Measurements from ENCODE around the gene MAL.

Gene MAL

DNA sequence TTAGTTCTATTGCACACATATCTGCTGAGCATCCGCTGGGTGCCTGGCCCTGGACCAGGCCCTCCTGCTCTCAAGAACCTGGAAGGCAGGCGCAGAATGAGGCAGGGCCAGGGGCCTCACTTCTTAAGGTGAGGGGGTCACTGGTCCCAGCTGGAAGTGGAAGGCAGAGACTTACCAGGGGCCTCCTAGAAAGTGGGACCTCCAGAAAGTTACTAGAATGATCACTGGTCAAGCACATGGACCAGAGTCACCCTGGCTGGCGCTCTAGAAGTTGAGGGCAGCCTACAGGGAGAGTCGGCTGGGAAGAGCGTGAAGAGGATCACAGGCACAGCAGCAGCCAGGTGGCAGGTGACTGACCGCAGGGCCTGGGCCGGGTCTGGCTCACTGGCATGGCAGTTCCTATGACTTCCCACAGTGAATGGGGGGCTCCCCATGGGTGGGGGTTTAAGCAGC lies 26.1 kb upstream of the MAL start:
- H3K9ac ChIP-seq (ENCODE audit: low read depth, low read length), result no peak overlapping the region
- H3K4me1 ChIP-seq (ENCODE audit: control insufficient read depth, insufficient read depth, low read length), result no peaks in the 10 kb centered on the region
- no peak overlapping the region for H3K4me3 ChIP-seq (ENCODE audit: low read depth, low read length)
- peaks cover 15% of the 10 kb centered on the region for H3K27me3 ChIP-seq (ENCODE audit: control insufficient read depth, insufficient read depth, low read length)
- H3K9me3 ChIP-seq (ENCODE audit: control insufficient read depth, insufficient read depth, low read length), result no peaks in the 10 kb centered on the region
- H3K36me3 ChIP-seq (ENCODE audit: control insufficient read depth, insufficient read depth, low read length), result no peaks in the 10 kb centered on the region

DNA sequence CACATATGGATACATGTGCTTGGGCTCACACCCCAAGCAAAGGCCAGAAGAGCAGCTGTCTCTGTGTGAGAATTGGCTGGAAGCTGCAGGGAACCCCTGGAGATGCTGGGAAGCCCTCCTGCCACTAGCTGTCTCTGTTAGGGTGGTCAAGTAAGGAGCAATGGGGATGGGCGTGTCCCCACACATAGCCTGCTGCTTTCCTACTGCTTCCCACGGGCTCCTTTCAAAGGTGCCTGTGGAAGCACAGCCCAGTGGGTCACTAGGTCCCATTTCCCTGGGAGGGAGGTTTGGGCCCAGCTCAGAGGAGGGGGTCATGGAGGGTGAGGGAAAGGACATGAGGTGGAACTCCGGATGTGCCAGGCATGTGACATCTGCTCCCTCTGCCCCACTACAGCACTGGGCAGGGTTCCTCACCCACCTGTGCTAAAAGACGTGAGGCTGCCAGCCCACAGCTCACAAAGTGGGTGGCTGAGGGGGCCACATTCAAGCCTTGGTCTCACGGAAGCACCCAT lies 24.4 kb upstream of the MAL start:
- Histone ChIP-seq H3K4me3 (ENCODE audit: low read depth, low read length) (no peak overlapping the region), H3K27me3 (ENCODE audit: control insufficient read depth, insufficient read depth, low read length) (peaks cover 15% of the 10 kb centered on the region), H3K4me1 (ENCODE audit: control insufficient read depth, insufficient read depth, low read length) (peaks cover 3% of the 10 kb centered on the region), H3K36me3 (ENCODE audit: control insufficient read depth, insufficient read depth, low read length) (no peaks in the 10 kb centered on the region), H3K9ac (ENCODE audit: low read depth, low read length) (no peak overlapping the region), H3K9me3 (ENCODE audit: control insufficient read depth, insufficient read depth, low read length) (no peaks in the 10 kb centered on the region)

- H3K4me1 ChIP-seq (ENCODE audit: control insufficient read depth, insufficient read depth, low read length), result peaks cover 3% of the 10 kb centered on the region
- H3K27me3 ChIP-seq (ENCODE audit: control insufficient read depth, insufficient read depth, low read length), result peaks cover 15% of the 10 kb centered on the region
- H3K9ac ChIP-seq (ENCODE audit: low read depth, low read length), result no peak overlapping the region
- no peaks in the 10 kb centered on the region for H3K9me3 ChIP-seq (ENCODE audit: control insufficient read depth, insufficient read depth, low read length)
- no peaks in the 10 kb centered on the region for H3K36me3 ChIP-seq (ENCODE audit: control insufficient read depth, insufficient read depth, low read length)
- no peak overlapping the region for H3K4me3 ChIP-seq (ENCODE audit: low read depth, low read length)
These were observed 23.8 kb upstream of the MAL start for GRCh38 chr2:95001701-95002100.

DNA sequence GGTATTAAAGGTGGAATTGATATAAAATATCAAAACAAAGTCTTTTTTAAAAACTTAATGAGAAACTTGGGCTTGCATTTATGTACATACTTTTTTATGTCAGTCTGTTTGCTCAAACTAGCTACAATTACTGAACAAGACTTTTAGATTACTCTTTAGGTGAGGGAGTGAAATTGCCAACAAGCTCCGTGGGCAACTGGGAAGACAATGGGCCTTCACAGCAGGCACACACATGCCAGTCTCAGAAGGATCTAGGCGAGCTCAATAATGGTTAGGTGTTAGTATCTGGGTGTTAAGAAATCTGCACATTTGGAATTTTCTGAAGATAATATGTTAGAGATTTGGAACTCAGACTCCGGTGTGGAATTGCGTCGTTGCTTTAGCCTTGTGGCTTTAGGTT lies 23.0 kb upstream of the MAL start:
- peaks cover 3% of the 10 kb centered on the region for H3K4me1 ChIP-seq (ENCODE audit: control insufficient read depth, insufficient read depth, low read length)
- H3K9me3 ChIP-seq (ENCODE audit: control insufficient read depth, insufficient read depth, low read length), result no peaks in the 10 kb centered on the region
- no peaks in the 10 kb centered on the region for H3K36me3 ChIP-seq (ENCODE audit: control insufficient read depth, insufficient read depth, low read length)
- H3K9ac ChIP-seq (ENCODE audit: low read depth, low read length), result no peak overlapping the region
- H3K27me3 ChIP-seq (ENCODE audit: control insufficient read depth, insufficient read depth, low read length), result peaks cover 13% of the 10 kb centered on the region
- H3K4me3 ChIP-seq (ENCODE audit: low read depth, low read length), result no peak overlapping the region

DNA sequence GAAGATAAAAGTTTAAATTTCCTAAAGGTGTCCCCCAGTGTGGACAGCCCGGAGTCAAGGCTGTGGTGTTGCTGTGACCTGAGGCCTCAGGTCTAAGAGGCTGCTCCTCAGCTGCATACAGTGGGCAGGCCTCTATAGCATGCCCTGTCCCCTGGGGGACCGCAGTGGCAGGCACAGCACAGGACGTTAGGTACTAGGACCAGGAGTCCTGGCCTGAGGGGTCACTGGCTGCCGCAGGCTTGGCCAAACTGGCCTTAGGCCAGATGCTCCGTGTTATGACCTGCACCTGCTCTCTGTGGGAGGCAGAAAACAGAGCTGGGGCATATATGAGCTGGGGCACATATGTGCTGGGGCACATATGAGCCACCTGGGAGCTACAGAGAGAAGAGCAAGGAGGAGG lies 21.2 kb upstream of the MAL start:
- Histone ChIP-seq H3K36me3 (ENCODE audit: control insufficient read depth, insufficient read depth, low read length) (no peaks in the 10 kb centered on the region), H3K9ac (ENCODE audit: low read depth, low read length) (no peak overlapping the region), H3K4me1 (ENCODE audit: control insufficient read depth, insufficient read depth, low read length) (peaks cover 3% of the 10 kb centered on the region), H3K27me3 (ENCODE audit: control insufficient read depth, insufficient read depth, low read length) (peaks cover under 1% of the 10 kb centered on the region), H3K9me3 (ENCODE audit: control insufficient read depth, insufficient read depth, low read length) (no peaks in the 10 kb centered on the region), H3K4me3 (ENCODE audit: low read depth, low read length) (no peak overlapping the region)

GRCh38 chr2:95004711-95005110 lies 20.8 kb upstream of the MAL start:
- Histone ChIP-seq H3K4me3 (ENCODE audit: low read depth, low read length) (no peak overlapping the region), H3K36me3 (ENCODE audit: control insufficient read depth, insufficient read depth, low read length) (no peaks in the 10 kb centered on the region), H3K9me3 (ENCODE audit: control insufficient read depth, insufficient read depth, low read length) (no peaks in the 10 kb centered on the region), H3K27me3 (ENCODE audit: control insufficient read depth, insufficient read depth, low read length) (no peaks in the 10 kb centered on the region), H3K4me1 (ENCODE audit: control insufficient read depth, insufficient read depth, low read length) (peaks cover 3% of the 10 kb centered on the region), H3K9ac (ENCODE audit: low read depth, low read length) (no peak overlapping the region)

DNA sequence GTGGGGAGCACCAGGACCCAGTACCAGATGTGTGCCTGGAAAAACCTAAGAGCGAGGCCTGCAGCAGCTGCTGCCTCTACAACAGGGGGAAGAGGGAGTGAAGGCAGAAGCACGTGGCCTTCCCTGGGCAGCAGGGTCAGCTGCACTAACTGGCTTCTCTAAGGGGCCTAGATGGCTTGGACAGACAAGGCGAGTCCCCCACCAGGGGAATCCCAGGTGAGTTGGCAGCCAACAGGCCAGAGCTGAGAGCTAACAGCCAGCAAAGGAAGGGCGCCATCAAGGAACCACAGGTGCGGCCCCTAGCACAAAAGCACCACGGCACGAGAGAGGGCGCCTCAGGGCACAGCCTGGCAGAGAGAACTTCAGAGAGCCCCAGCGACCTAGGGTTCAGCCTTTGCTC lies 19.8 kb upstream of the MAL start:
- H3K4me1 ChIP-seq (ENCODE audit: control insufficient read depth, insufficient read depth, low read length), result peaks cover 3% of the 10 kb centered on the region
- no peaks in the 10 kb centered on the region for H3K27me3 ChIP-seq (ENCODE audit: control insufficient read depth, insufficient read depth, low read length)
- no peak overlapping the region for H3K4me3 ChIP-seq (ENCODE audit: low read depth, low read length)
- no peaks in the 10 kb centered on the region for H3K9me3 ChIP-seq (ENCODE audit: control insufficient read depth, insufficient read depth, low read length)
- no peaks in the 10 kb centered on the region for H3K36me3 ChIP-seq (ENCODE audit: control insufficient read depth, insufficient read depth, low read length)
- H3K9ac ChIP-seq (ENCODE audit: low read depth, low read length), result no peak overlapping the region

- H3K9ac ChIP-seq (ENCODE audit: low read depth, low read length), result no peak overlapping the region
- no peaks in the 10 kb centered on the region for H3K9me3 ChIP-seq (ENCODE audit: control insufficient read depth, insufficient read depth, low read length)
- no peaks in the 10 kb centered on the region for H3K27me3 ChIP-seq (ENCODE audit: control insufficient read depth, insufficient read depth, low read length)
- no peak overlapping the region for H3K4me3 ChIP-seq (ENCODE audit: low read depth, low read length)
- no peaks in the 10 kb centered on the region for H3K36me3 ChIP-seq (ENCODE audit: control insufficient read depth, insufficient read depth, low read length)
- peaks cover 3% of the 10 kb centered on the region for H3K4me1 ChIP-seq (ENCODE audit: control insufficient read depth, insufficient read depth, low read length)
These were observed 18.9 kb upstream of the MAL start for GRCh38 chr2:95006588-95006987.

DNA sequence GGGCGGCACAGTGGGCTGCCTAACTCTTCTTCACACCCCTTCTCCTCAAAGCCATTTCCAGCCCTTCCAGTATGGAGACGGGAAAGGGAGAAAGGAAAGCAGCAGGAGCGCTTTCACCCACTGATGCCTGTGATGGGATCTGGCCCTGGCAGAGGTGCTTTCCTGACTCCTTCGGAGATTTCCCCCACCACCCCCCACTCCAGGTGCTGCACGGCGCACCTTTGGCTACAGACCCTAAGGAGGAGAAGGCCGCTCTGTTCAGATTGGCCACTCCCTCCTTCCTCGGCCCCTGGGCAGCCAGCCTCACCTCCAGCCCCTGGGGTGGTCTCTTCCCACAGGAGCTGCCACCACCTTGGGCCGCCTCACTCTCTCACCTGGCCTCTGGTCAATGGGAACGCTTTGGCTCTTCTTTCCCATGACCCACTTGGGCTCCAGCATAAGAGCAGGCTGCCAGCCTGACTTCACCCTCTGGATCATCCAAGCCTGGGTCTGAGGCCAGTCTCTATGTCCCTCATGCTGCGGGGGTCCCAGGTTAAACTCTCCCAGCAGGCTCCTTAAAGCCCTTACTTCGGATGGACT lies 18.4 kb upstream of the MAL start:
- Histone ChIP-seq H3K4me3 (ENCODE audit: low read depth, low read length) (no peak overlapping the region), H3K36me3 (ENCODE audit: control insufficient read depth, insufficient read depth, low read length) (no peaks in the 10 kb centered on the region), H3K27me3 (ENCODE audit: control insufficient read depth, insufficient read depth, low read length) (no peaks in the 10 kb centered on the region), H3K9me3 (ENCODE audit: control insufficient read depth, insufficient read depth, low read length) (no peaks in the 10 kb centered on the region), H3K9ac (ENCODE audit: low read depth, low read length) (no peak overlapping the region), H3K4me1 (ENCODE audit: control insufficient read depth, insufficient read depth, low read length) (peaks cover 3% of the 10 kb centered on the region)

DNA sequence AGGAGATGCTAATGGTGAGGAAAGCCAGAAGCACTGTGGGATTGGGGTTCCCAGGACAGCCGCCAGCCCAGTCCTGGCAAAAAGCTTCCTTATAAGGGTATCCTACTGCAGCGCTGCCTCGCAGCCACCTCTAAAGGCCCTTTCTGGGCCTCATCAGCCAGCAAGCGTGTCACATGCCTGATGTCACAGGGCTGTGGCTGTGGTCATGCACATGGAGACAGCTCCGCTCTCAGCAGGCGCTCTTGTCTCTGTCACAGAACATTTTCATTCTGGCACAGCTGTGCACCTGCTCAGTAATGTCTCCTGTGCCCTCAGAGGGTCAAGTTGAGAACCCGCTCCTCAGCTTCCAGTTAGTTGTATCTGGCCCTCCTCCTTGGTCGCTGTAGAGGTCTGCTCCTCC lies 17.7 kb upstream of the MAL start:
- Histone ChIP-seq H3K9me3 (ENCODE audit: control insufficient read depth, insufficient read depth, low read length) (no peaks in the 10 kb centered on the region), H3K27me3 (ENCODE audit: control insufficient read depth, insufficient read depth, low read length) (no peaks in the 10 kb centered on the region), H3K36me3 (ENCODE audit: control insufficient read depth, insufficient read depth, low read length) (no peaks in the 10 kb centered on the region), H3K4me1 (ENCODE audit: control insufficient read depth, insufficient read depth, low read length) (peaks cover 3% of the 10 kb centered on the region), H3K4me3 (ENCODE audit: low read depth, low read length) (no peak overlapping the region), H3K9ac (ENCODE audit: low read depth, low read length) (no peak overlapping the region)

GRCh38 chr2:95008306-95008705 lies 17.2 kb upstream of the MAL start:
- Histone ChIP-seq H3K4me1 (ENCODE audit: control insufficient read depth, insufficient read depth, low read length) (peaks cover 3% of the 10 kb centered on the region), H3K9ac (ENCODE audit: low read depth, low read length) (no peak overlapping the region), H3K9me3 (ENCODE audit: control insufficient read depth, insufficient read depth, low read length) (no peaks in the 10 kb centered on the region), H3K36me3 (ENCODE audit: control insufficient read depth, insufficient read depth, low read length) (no peaks in the 10 kb centered on the region), H3K27me3 (ENCODE audit: control insufficient read depth, insufficient read depth, low read length) (no peaks in the 10 kb centered on the region), H3K4me3 (ENCODE audit: low read depth, low read length) (no peak overlapping the region)

DNA sequence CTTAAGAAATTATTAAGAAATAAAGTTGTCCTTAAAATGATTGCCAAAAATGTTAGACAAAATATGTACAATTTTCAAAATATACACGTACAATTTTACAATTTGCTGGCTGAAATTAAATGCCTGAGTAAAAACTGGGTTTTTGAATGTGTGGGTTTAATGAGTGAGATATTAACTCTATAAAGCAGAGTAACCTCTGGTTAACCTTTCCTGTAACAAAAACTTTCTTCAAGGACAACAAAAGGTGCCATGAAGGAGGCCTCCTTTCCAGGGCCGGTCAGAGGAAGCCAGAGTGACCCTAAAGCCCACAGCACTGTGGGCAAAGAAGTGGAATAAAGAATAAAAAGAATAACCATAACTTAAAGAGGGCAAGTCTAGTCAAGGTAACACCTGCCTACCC lies 16.5 kb upstream of the MAL start:
- H3K4me3 ChIP-seq (ENCODE audit: low read depth, low read length), result no peak overlapping the region
- H3K9ac ChIP-seq (ENCODE audit: low read depth, low read length), result no peak overlapping the region
- peaks cover 3% of the 10 kb centered on the region for H3K4me1 ChIP-seq (ENCODE audit: control insufficient read depth, insufficient read depth, low read length)
- H3K27me3 ChIP-seq (ENCODE audit: control insufficient read depth, insufficient read depth, low read length), result no peaks in the 10 kb centered on the region
- H3K36me3 ChIP-seq (ENCODE audit: control insufficient read depth, insufficient read depth, low read length), result no peaks in the 10 kb centered on the region
- no peaks in the 10 kb centered on the region for H3K9me3 ChIP-seq (ENCODE audit: control insufficient read depth, insufficient read depth, low read length)
